GM21381 (cell line): ENCODE data around the gene UBA1.
A peak's percentile ranks its signal among the peaks of the same experiment; 100 is the strongest.

ENCODE experiments used
- ATAC-seq: cut with Tn5 transposase; IDR thresholded peaks from one replicate; pipeline ENCODE4 v1.9.1; 2021; ENCODE audit warnings: mild to moderate bottlenecking, moderate library complexity; ENCODE audit not compliant: unreplicated experiment

UBA1 gene

GRCh38 chrX:47227334-47227583 lies 33.6 kb downstream of the UBA1 start:
- ATAC-seq = no peak

- ATAC-seq = no peak
Observed at GRCh38 chrX:47228550-47229270, 35.1 kb downstream of the UBA1 start.

- no peak for ATAC-seq
Observed at GRCh38 chrX:47229427-47229826, 35.8 kb downstream of the UBA1 start.

- ATAC-seq = no peak
Observed at GRCh38 chrX:47230136-47230868, 36.7 kb downstream of the UBA1 start.

- no peak for ATAC-seq
Observed at GRCh38 chrX:47231167-47231566, 37.5 kb downstream of the UBA1 start.

- no peak for ATAC-seq
Observed at GRCh38 chrX:47232197-47232802, 38.7 kb downstream of the UBA1 start.

- ATAC-seq = peak; percentile 7
Observed at GRCh38 chrX:47232803-47233332, 39.2 kb downstream of the UBA1 start, which contains the start of gene USP11. Gene USP11, plus strand, starts transcription at chrX:47233009. Its CDS starts 35 bp downstream, at chrX:47233044.

GRCh38 chrX:47233333-47234113 lies 39.9 kb downstream of the UBA1 start:
- ATAC-seq = peak; percentile 83

- ATAC-seq = no peak
Observed at GRCh38 chrX:47234583-47234982, 41.0 kb downstream of the UBA1 start.

- ATAC-seq = no peak
Observed at GRCh38 chrX:47235691-47236103, 42.1 kb downstream of the UBA1 start.

- ATAC-seq = no peak
Observed at GRCh38 chrX:47239199-47239598, 45.6 kb downstream of the UBA1 start.

GRCh38 chrX:47239898-47240545 lies 46.4 kb downstream of the UBA1 start:
- ATAC-seq = no peak

GRCh38 chrX:47240619-47241018 lies 47.0 kb downstream of the UBA1 start:
- no peak for ATAC-seq

- ATAC-seq = no peak
Observed at GRCh38 chrX:47241201-47242011, 47.8 kb downstream of the UBA1 start.

- ATAC-seq = no peak
Observed at GRCh38 chrX:47242321-47242720, 48.7 kb downstream of the UBA1 start.

GRCh38 chrX:47243351-47243750 lies 49.7 kb downstream of the UBA1 start:
- ATAC-seq = no peak

GRCh38 chrX:47244676-47245075 lies 51.0 kb downstream of the UBA1 start:
- ATAC-seq = no peak

GRCh38 chrX:47245156-47245555 lies 51.5 kb downstream of the UBA1 start:
- no peak for ATAC-seq

GRCh38 chrX:47247206-47247998 lies 53.8 kb downstream of the UBA1 start:
- ATAC-seq = no peak
